ENCODE measurements around the gene SLC25A13. TPM values are rescaled to one million over a fixed set of nuclear protein-coding genes. Genes with fewer than 3 reads are reported as not detected.
"Not testable (repeated sequence)": the region's sequence is repeated elsewhere in the genome, so short reads cannot be mapped to it uniquely, and the experiment has no call there.

The SLC25A13 gene
- total RNA-seq, 1 donor from 2014 or later = 21.0 TPM

DNA sequence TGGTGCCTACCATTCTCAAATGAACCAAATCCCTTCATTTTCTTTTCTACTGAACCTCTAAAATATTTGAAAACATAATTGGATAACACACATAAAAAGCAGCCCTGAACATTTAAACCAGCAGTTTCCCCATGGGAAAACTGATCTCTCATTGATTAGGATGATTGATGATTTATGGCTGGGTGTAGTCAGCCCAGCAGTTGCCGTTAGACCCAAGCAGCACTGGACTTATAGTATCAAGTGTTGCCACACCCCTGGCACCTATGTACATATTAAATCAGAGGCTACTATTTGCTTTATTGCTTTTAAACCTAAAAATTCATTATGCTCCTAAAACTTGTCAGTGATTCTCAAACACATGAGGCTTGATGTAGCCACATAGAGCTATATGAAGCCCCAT lies 20.2 kb upstream of the SLC25A13 start:
- Mint-ChIP-seq H3K9me3 (no peaks in the 10 kb centered on the region), H3K4me1 (ENCODE audit: low read depth) (no peaks in the 10 kb centered on the region), H3K36me3 (ENCODE audit: low read depth) (no peaks in the 10 kb centered on the region), H3K27me3 (ENCODE audit: insufficient read depth) (peaks cover 14% of the 10 kb centered on the region), H3K4me3 (no peak overlapping the region), H3K27ac (no peak overlapping the region)
- intact Hi-C loops (cut with micrococcal nuclease) = no loop called here
- no peak for DNase-seq (ENCODE audit: low spot score)

DNA sequence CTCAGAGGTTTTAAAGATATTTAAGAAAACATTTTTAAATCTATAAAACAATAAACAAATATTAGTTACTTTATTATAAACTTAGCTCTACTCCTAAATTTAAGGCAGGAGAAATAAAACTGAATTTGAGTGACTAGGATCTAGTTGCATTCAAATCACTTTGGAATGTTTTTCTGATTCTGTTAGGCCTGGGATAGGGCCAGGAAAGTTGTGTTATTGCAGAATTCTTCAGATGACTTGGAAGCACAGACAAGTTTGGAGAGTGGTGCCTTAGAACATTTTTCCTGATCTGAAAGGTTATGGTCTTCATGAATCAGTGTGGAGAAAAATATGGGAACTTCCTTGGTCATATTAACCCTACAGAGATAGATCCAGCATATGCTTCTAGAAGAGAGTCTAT lies 15.6 kb upstream of the SLC25A13 start:
- H3K4me3 Mint-ChIP-seq = no peak overlapping the region
- H3K4me1 Mint-ChIP-seq (ENCODE audit: low read depth) = no peaks in the 10 kb centered on the region
- H3K27me3 Mint-ChIP-seq (ENCODE audit: insufficient read depth) = peaks cover 8% of the 10 kb centered on the region
- no peak overlapping the region for H3K27ac Mint-ChIP-seq
- no peak for DNase-seq (ENCODE audit: low spot score)
- intact Hi-C loops (cut with micrococcal nuclease) = no loop called here
- H3K9me3 Mint-ChIP-seq = no peaks in the 10 kb centered on the region
- no peaks in the 10 kb centered on the region for H3K36me3 Mint-ChIP-seq (ENCODE audit: low read depth)

DNA sequence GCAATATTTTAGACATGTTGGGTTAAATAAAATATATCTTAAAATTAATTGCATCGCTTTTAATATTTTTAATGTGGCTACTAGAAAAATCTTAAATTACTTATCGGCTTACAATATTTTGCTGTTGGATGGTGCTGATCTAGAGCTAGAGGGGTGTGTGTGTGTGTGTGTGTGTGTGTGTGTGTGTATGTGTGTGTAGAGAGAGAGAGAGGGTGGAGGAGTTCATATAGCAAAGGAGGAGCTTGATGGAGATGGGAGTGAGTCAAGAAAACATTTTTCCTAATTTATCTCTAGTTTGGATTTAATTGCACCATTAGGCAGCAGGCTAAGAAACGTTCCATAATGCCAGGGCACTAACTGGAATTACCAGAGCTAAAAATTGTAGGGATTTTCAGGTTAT lies 10.4 kb upstream of the SLC25A13 start:
- peaks cover 3% of the 10 kb centered on the region for H3K27me3 Mint-ChIP-seq (ENCODE audit: insufficient read depth)
- no peak overlapping the region for H3K4me3 Mint-ChIP-seq
- intact Hi-C loops (cut with micrococcal nuclease) = no loop called here
- H3K27ac Mint-ChIP-seq = no peak overlapping the region
- no peaks in the 10 kb centered on the region for H3K4me1 Mint-ChIP-seq (ENCODE audit: low read depth)
- H3K36me3 Mint-ChIP-seq (ENCODE audit: low read depth) = no peaks in the 10 kb centered on the region
- no peak for DNase-seq (ENCODE audit: low spot score)
- H3K9me3 Mint-ChIP-seq = no peaks in the 10 kb centered on the region

DNA sequence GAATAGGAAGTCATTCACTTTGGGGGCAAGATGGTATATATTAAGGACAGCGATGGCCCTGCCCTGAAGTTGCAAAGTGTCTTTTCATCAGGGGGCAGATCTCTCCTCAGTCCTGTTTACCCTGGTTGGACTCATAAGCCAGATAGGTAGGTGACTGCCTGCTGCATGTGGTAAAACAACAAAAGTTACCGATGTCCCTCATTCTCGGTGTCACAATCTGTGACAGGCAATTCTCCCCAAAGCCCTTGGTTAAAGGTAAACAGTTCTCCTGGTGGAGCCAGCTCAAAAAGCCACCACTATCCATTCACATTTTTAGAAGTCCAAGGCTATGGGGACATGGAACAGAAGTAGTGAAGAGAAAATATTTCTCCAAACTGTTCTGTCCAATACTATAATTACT lies 9.9 kb upstream of the SLC25A13 start:
- no peaks in the 10 kb centered on the region for H3K36me3 Mint-ChIP-seq (ENCODE audit: low read depth)
- no peak overlapping the region for H3K27ac Mint-ChIP-seq

DNA sequence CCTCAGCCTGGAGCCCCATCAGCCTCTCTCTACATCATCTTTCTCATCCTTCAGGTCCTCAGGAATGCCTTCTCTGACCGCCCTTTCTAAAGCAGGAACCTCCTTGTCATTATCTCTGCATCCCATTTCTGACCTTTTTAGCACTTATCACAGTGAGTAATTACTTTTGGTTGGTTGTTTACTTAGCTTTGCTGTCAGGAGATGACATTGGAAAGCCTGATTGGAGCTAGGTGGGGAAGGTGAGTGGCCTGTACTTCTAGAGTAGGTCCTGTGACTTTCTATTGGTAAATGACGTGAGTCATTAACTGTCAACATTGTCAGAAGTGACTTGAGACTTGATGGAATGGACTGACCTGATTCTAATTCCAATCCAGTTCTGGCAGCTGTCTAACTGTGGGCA lies 9.3 kb upstream of the SLC25A13 start:
- Mint-ChIP-seq H3K4me3 (no peak overlapping the region), H3K36me3 (ENCODE audit: low read depth) (no peaks in the 10 kb centered on the region), H3K27me3 (ENCODE audit: insufficient read depth) (peaks cover 3% of the 10 kb centered on the region), H3K27ac (no peak overlapping the region), H3K9me3 (no peaks in the 10 kb centered on the region), H3K4me1 (ENCODE audit: low read depth) (no peaks in the 10 kb centered on the region)
- intact Hi-C loops (cut with micrococcal nuclease) = no loop called here
- DNase-seq (ENCODE audit: low spot score) = no peak

More for the DNA sequence above, 9.9 kb upstream of the SLC25A13 start:
- H3K4me3 Mint-ChIP-seq = no peak overlapping the region
- H3K9me3 Mint-ChIP-seq = no peaks in the 10 kb centered on the region
- H3K4me1 Mint-ChIP-seq (ENCODE audit: low read depth) = no peaks in the 10 kb centered on the region
- intact Hi-C loops (cut with micrococcal nuclease) = no loop called here
- H3K27me3 Mint-ChIP-seq (ENCODE audit: insufficient read depth) = peaks cover 3% of the 10 kb centered on the region
- DNase-seq (ENCODE audit: low spot score) = no peak

DNA sequence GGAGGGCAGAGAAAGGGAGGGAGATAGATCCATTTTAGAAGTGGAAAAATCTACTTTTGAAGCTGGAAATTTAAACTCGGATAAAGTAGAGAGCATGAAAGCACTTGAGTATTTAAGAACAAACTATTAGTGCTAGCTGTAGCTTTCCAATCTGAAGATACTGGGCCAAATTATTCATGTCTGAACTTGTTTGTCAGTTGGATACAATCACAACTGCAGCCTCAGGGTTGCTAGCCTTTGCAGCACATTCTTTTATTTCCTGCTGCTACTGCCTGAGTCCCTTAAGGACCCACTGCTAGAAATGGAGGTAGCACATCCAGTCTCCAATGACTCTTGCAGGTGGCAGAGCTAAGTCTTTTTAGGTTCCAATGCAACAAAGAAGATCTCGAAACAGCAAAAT lies 8.3 kb upstream of the SLC25A13 start:
- H3K27ac Mint-ChIP-seq = no peak overlapping the region
- H3K36me3 Mint-ChIP-seq (ENCODE audit: low read depth) = no peaks in the 10 kb centered on the region
- DNase-seq (ENCODE audit: low spot score) = no peak
- peaks cover 3% of the 10 kb centered on the region for H3K27me3 Mint-ChIP-seq (ENCODE audit: insufficient read depth)
- intact Hi-C loops (cut with micrococcal nuclease) = no loop called here
- no peak overlapping the region for H3K4me3 Mint-ChIP-seq
- H3K9me3 Mint-ChIP-seq = no peaks in the 10 kb centered on the region
- no peaks in the 10 kb centered on the region for H3K4me1 Mint-ChIP-seq (ENCODE audit: low read depth)

DNA sequence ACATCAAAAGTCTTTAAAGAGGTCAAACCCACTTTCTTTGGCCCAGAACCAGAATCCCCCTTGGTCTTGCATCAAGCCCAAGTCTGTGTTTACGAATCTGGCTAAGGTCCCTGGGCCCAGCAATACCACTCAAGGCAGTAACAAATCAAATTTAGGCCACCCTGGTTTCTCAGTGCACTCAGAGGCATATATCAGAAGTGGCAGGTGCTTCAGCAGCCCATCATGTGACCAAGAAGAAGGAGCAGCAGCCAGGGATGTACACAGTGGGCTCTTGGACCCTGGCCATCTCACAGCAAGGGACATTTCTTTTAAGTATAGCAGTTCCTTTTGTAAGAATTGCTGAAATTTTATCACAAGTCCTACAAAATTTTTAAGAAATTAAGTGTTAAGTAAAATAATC lies 7.3 kb upstream of the SLC25A13 start:
- no peaks in the 10 kb centered on the region for H3K36me3 Mint-ChIP-seq (ENCODE audit: low read depth)
- peaks cover 3% of the 10 kb centered on the region for H3K27me3 Mint-ChIP-seq (ENCODE audit: insufficient read depth)
- no peak overlapping the region for H3K4me3 Mint-ChIP-seq
- intact Hi-C loops (cut with micrococcal nuclease) = loop anchor here (10.0 kb wide), 2 partner anchors 824 to 1806 kb away; no protein-coding TSS in a partner anchor
- H3K27ac Mint-ChIP-seq = no peak overlapping the region
- no peaks in the 10 kb centered on the region for H3K9me3 Mint-ChIP-seq
- no peaks in the 10 kb centered on the region for H3K4me1 Mint-ChIP-seq (ENCODE audit: low read depth)
- DNase-seq (ENCODE audit: low spot score) = no peak

DNA sequence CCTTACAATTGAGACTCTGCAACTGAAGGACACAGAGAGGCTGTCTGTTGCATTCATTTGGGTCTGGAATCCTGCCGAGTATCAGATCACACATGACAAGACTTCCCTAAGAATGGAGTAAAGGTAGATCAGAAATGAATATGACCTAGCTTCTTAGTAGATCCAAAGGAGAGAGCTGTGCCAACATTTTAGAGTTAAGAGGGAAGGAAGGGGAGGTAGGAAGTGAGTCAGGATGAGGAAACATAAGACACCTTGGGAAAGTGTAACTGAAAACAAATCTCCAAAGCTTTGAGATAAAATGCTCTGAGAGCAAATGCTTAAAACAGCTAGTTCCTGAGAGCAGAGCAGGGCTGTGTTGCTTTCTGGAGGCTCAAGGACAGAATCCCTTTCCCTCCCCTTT lies 6.1 kb upstream of the SLC25A13 start:
- H3K9me3 Mint-ChIP-seq = peaks cover 5% of the 10 kb centered on the region
- H3K36me3 Mint-ChIP-seq (ENCODE audit: low read depth) = no peaks in the 10 kb centered on the region
- no peak overlapping the region for H3K27ac Mint-ChIP-seq
- H3K4me1 Mint-ChIP-seq (ENCODE audit: low read depth) = peaks cover 5% of the 10 kb centered on the region
- peaks cover 3% of the 10 kb centered on the region for H3K27me3 Mint-ChIP-seq (ENCODE audit: insufficient read depth)
- DNase-seq (ENCODE audit: low spot score) = no peak
- intact Hi-C loops (cut with micrococcal nuclease) = loop anchor here (10.0 kb wide), 2 partner anchors 823 to 1807 kb away; no protein-coding TSS in a partner anchor
- no peak overlapping the region for H3K4me3 Mint-ChIP-seq

DNA sequence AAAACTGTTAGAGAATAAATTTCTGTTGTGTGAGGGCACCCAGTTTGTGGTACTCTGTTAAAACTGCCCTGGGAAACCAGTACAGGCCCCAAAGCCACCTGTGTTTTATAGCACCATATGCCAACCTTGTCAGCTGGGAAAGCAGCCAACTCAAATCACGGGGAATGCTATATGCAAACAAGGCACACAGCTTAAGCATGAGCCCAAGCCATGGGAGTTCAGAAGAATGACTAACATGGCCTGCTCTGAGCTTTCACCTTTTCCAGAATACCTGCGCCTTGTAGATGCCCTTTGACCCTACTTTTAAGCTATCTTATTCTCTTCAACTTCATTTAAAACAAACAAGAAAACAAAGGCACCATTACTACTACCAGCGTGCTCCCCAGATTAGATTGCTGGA lies 5.5 kb upstream of the SLC25A13 start:
- H3K9me3 Mint-ChIP-seq = peaks cover 5% of the 10 kb centered on the region
- H3K27ac Mint-ChIP-seq = no peak overlapping the region
- H3K36me3 Mint-ChIP-seq (ENCODE audit: low read depth) = no peaks in the 10 kb centered on the region
- H3K27me3 Mint-ChIP-seq (ENCODE audit: insufficient read depth) = peaks cover 3% of the 10 kb centered on the region
- DNase-seq (ENCODE audit: low spot score) = no peak
- H3K4me1 Mint-ChIP-seq (ENCODE audit: low read depth) = peaks cover 11% of the 10 kb centered on the region
- intact Hi-C loops (cut with micrococcal nuclease) = loop anchor here (10.0 kb wide), 2 partner anchors 823 to 1807 kb away; no protein-coding TSS in a partner anchor
- no peak overlapping the region for H3K4me3 Mint-ChIP-seq

DNA sequence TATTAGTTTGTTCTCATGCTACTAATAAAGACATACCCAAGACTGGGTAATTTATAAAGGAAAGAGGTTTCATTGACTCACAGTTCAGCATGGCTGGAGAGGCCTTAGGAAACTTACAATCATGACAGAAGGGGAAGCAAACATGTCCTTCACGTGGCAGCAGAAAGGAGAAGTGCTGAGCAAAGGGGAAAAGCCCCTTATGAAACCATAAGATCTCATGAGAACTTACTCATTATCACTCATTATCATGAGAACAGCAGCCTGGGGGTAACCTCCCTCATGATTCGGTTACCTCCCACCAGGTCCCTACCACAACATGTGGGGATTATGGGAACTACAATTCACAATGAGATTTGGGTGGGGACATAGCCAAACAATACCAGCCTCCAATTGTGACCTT lies 4.9 kb upstream of the SLC25A13 start:
- intact Hi-C loops (cut with micrococcal nuclease) = loop anchor here (10.0 kb wide), 2 partner anchors 822 to 1808 kb away; no protein-coding TSS in a partner anchor
- not testable (repeated sequence) for DNase-seq (ENCODE audit: low spot score)

DNA sequence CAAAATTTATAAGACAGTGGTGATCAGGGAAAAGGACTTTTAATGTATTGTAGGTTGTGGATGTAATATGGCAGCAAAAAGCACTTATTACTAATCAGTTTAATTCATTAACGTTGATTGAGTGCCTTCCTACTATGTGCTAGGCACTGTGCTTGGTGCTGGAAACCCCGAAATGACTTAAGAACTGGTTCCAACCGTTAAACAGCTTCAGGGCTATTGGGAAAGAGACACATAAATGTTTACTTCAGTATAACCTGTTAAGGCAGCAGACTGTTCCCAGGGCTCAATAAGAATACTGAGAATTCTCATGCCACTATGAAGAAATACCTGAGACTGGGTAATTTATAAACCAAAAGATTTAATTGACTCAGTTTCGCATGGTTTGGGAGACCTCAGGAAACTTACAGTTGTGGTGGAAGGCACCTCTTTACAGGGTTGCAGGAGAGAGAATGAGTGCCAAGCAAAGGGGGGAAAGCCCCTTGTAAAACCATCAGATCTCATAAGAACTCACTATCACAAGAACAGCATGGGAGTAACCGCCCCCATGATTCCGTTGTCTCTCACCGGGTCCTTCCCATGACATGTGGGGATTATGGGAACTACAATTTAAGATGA lies 1.1 kb upstream of the SLC25A13 start:
- no peak for DNase-seq (ENCODE audit: low spot score)
- Mint-ChIP-seq H3K9me3 (peaks cover 5% of the 10 kb centered on the region), H3K27ac (peak overlapping the region; percentile 70), H3K27me3 (ENCODE audit: insufficient read depth) (no peaks in the 10 kb centered on the region), H3K4me3 (peak overlapping the region; percentile 95), H3K36me3 (ENCODE audit: low read depth) (peaks cover 2% of the 10 kb centered on the region), H3K4me1 (ENCODE audit: low read depth) (peaks cover 41% of the 10 kb centered on the region)
- intact Hi-C loops (cut with micrococcal nuclease) = loop anchor here (5.0 to 10.0 kb wide), 4 partner anchors 384 to 1812 kb away; partner anchors contain the start of gene SEM1

More for the DNA sequence above, 4.9 kb upstream of the SLC25A13 start:
- H3K27ac Mint-ChIP-seq; H3K36me3 Mint-ChIP-seq (ENCODE audit: low read depth); H3K9me3 Mint-ChIP-seq; H3K27me3 Mint-ChIP-seq (ENCODE audit: insufficient read depth); H3K4me3 Mint-ChIP-seq: not testable (repeated sequence)
- peaks cover 15% of the 10 kb centered on the region for H3K4me1 Mint-ChIP-seq (ENCODE audit: low read depth)

DNA sequence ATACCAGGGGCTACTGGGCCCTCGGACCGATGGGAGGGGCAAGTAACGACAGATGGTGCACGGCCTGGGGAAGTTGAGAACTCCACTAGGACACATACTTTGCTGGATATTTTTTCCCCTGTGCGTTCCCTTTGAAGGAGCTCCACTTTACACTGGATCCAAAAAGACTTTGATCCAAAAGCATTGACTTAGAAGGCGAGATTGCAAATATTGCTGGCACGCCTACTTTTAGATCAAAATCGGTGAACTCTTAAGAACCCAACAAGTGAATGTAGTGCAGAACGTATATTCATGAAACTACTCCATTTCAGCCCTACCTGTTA lies 436 bp upstream of the SLC25A13 start:
- H3K27me3 Mint-ChIP-seq (ENCODE audit: insufficient read depth) = no peaks in the 10 kb centered on the region
- H3K27ac Mint-ChIP-seq = peak overlapping the region; percentile 76

DNA sequence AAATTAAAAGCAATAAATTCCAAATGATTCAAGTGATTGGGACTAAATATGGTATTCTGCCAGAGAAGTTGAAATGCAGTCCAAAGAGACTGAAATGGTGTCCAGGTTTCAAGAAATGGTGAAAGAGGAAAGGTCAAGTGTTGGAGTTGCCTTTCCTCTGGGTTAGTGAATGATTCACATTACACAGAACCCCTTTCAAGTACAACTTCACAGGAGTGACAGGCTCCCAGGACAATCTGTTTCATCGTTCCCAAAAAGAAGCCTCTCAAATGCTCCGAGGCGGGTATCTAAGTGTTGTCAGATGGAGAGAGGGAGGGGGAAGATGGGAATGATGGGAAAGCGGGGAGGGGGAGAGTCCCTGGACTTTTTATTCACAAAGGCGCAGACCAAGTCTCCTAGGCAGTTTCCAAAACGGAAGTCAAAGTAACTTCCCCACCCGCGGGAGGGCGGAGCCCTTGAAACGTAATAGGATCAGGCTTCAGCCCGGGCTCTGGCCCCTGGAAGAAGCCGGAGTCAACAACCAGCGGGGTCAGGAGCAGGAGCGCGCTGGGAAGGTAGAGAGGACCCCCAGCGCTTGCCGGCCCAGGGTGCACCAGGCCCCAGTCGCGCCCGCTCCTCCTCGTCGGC lies 754 bp downstream of the SLC25A13 start:
- intact Hi-C loops (cut with micrococcal nuclease) = loop anchor here (1.0 to 10.0 kb wide), 7 partner anchors 175 to 1814 kb away; partner anchors contain the start of genes ASNS and SEM1
- peak overlapping the region; percentile 98 for H3K27ac Mint-ChIP-seq
- peak overlapping the region; percentile 95 for H3K4me3 Mint-ChIP-seq
- H3K4me1 Mint-ChIP-seq (ENCODE audit: low read depth) = peaks cover 41% of the 10 kb centered on the region
- peaks cover 5% of the 10 kb centered on the region for H3K9me3 Mint-ChIP-seq
- DNase-seq (ENCODE audit: low spot score) = no peak
- no peaks in the 10 kb centered on the region for H3K27me3 Mint-ChIP-seq (ENCODE audit: insufficient read depth)
- H3K36me3 Mint-ChIP-seq (ENCODE audit: low read depth) = peaks cover 3% of the 10 kb centered on the region

More for the DNA sequence above, 436 bp upstream of the SLC25A13 start:
- peak overlapping the region; percentile 95 for H3K4me3 Mint-ChIP-seq
- DNase-seq (ENCODE audit: low spot score) = no peak
- peaks cover 2% of the 10 kb centered on the region for H3K36me3 Mint-ChIP-seq (ENCODE audit: low read depth)
- peaks cover 41% of the 10 kb centered on the region for H3K4me1 Mint-ChIP-seq (ENCODE audit: low read depth)
- H3K9me3 Mint-ChIP-seq = peaks cover 5% of the 10 kb centered on the region
- intact Hi-C loops (cut with micrococcal nuclease) = loop anchor here (5.0 to 10.0 kb wide), 4 partner anchors 385 to 1812 kb away; partner anchors contain the start of gene SEM1
